ENCODE measurements around the gene HEPACAM. TPM values are rescaled to one million over a fixed set of nuclear protein-coding genes. Genes with fewer than 3 reads are reported as not detected.

HEPACAM gene
- total RNA-seq, 1 donor from 2014 or later, result 0.14 TPM

DNA sequence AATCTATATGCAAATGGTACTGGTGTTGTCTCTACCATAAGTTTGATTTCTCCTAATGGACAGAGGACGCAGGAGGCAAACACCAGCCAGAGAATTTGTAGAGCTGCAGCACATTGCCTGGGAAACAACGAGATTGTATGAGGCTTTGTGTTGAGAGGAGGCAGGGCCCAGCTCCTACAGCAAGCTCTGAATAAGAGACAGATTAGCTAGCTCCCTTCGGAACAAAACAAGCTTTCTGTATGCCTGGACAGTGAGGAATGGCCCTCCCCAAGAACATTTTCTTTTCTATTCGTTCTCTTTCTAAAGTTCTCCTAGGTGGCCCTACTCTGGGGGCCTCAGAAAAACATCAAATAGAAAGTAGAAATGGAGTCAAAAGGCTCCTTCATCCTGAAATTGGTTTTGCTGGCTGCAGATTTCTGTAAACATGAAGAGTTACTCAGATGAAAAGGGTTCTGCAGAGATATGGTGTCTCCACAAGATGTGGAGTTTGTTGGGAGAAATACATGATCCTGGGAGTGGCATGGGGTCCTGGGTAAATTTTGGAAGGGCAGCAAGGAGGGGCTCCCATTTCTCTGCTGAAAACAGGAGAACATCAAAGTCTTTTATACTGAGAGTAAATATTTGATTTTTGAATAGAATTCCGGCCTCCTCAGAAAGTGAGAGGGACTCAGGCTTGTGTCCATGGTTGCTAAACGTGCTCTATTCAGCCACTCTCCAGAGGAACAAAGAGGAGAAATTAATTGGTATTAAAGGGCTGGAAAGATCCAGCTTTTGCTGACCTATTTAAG, 6.8 kb upstream of the HEPACAM start:
- ATAC-seq, result no peak
- DNase-seq, result no peak

DNA sequence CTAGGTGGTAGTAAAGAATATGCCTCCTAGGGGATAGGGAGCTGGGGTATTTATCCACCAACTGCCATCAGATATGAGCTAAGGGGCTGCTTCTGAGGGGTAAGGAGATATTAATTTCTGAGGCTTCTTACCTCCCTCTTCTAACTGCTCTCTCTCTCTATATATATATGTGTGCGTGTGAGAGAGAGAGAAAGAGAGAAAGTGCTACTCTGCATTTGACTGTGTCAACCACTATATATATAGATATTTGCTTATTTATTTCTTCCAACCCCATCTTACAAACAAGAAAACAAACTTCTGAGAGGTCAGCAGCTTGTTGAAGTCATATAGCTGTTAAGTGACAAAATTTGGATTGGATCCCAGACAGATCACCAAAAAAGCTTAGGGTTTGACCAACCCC, 5.9 kb upstream of the HEPACAM start:
- no peak for DNase-seq
- intact Hi-C loops (cut with DNase I), result no loop called here
- H3K9me3 ChIP-seq, result no peaks in the 10 kb centered on the region
- no peak overlapping the region for H3K4me3 ChIP-seq
- H3K27me3 ChIP-seq, result no peaks in the 10 kb centered on the region
- H3K4me1 ChIP-seq, result no peaks in the 10 kb centered on the region
- no peaks in the 10 kb centered on the region for H3K36me3 ChIP-seq
- TF ChIP-seq, protein P1, sequence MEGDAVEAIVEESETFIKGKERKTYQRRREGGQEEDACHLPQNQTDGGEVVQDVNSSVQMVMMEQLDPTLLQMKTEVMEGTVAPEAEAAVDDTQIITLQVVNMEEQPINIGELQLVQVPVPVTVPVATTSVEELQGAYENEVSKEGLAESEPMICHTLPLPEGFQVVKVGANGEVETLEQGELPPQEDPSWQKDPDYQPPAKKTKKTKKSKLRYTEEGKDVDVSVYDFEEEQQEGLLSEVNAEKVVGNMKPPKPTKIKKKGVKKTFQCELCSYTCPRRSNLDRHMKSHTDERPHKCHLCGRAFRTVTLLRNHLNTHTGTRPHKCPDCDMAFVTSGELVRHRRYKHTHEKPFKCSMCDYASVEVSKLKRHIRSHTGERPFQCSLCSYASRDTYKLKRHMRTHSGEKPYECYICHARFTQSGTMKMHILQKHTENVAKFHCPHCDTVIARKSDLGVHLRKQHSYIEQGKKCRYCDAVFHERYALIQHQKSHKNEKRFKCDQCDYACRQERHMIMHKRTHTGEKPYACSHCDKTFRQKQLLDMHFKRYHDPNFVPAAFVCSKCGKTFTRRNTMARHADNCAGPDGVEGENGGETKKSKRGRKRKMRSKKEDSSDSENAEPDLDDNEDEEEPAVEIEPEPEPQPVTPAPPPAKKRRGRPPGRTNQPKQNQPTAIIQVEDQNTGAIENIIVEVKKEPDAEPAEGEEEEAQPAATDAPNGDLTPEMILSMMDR (IDR thresholded peaks at IDR 0.05), result no peak
- ATAC-seq, result no peak
- no peak overlapping the region for H3K27ac ChIP-seq

More for the DNA sequence above, 6.8 kb upstream of the HEPACAM start:
- Histone ChIP-seq H3K27ac (no peak overlapping the region), H3K36me3 (no peaks in the 10 kb centered on the region), H3K4me1 (no peaks in the 10 kb centered on the region), H3K4me3 (no peak overlapping the region), H3K9me3 (no peaks in the 10 kb centered on the region), H3K27me3 (no peaks in the 10 kb centered on the region)
- TF ChIP-seq, protein P1 (IDR thresholded peaks at IDR 0.05), result no peak
- intact Hi-C loops (cut with DNase I), result no loop called here

DNA sequence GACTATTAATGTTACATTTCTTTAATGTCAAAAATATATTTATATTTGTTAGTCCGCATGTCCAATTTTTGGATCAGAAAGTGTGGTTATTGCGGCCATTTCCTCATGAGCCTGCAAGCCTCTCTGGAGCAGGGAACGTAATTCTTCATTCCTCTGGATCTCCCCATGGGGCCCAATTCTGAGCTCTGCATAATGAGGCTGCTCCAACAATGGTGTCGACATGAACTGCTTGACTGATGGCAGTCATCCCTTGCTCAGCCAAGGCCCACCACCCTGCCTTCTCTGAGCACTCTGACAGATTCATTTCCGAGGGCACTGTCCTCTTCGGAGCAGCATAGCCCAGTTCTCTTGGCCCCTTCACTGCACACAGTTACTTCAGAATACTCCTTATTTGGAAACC, 3.1 kb upstream of the HEPACAM start:
- Histone ChIP-seq H3K27ac (no peak overlapping the region), H3K4me3 (no peak overlapping the region), H3K4me1 (no peaks in the 10 kb centered on the region), H3K36me3 (no peaks in the 10 kb centered on the region), H3K27me3 (no peaks in the 10 kb centered on the region), H3K9me3 (no peaks in the 10 kb centered on the region)
- ATAC-seq, result no peak
- intact Hi-C loops (cut with DNase I), result no loop called here
- DNase-seq, result no peak
- TF ChIP-seq, protein P1 (IDR thresholded peaks at IDR 0.05), result no peak

DNA sequence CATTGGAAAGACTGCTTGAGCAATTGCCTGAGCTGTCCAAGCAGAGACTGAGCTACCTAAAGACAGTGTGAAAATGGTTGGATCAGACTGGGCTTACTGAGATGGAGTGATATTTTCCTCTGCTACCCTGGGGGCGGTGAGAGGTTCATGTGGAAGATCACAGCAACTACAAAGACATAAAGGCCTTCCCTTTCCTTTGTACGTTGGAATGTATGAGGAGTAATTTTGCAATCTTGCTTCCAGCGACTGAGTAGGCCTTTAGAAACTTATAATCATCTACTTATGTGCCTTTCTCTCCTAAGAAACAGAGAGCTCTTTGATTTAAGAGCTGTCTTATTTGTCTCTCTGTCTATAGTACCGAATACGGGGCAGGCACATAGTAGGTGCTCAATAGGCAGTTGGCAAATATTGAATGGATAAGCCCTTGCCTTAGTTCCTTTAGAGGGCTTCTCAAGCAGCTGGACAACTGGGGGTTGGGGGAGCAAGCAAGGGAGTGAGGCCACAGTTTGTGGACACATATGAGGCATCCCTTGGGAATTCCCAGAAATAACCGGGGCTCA, 2.4 kb upstream of the HEPACAM start:
- Histone ChIP-seq H3K27me3 (no peaks in the 10 kb centered on the region), H3K4me3 (no peak overlapping the region), H3K27ac (no peak overlapping the region), H3K4me1 (no peaks in the 10 kb centered on the region), H3K36me3 (no peaks in the 10 kb centered on the region), H3K9me3 (no peaks in the 10 kb centered on the region)
- DNase-seq (no peak), ATAC-seq (no peak)
- intact Hi-C loops (cut with DNase I), result no loop called here
- TF ChIP-seq, protein P1 (IDR thresholded peaks at IDR 0.05), result no peak

DNA sequence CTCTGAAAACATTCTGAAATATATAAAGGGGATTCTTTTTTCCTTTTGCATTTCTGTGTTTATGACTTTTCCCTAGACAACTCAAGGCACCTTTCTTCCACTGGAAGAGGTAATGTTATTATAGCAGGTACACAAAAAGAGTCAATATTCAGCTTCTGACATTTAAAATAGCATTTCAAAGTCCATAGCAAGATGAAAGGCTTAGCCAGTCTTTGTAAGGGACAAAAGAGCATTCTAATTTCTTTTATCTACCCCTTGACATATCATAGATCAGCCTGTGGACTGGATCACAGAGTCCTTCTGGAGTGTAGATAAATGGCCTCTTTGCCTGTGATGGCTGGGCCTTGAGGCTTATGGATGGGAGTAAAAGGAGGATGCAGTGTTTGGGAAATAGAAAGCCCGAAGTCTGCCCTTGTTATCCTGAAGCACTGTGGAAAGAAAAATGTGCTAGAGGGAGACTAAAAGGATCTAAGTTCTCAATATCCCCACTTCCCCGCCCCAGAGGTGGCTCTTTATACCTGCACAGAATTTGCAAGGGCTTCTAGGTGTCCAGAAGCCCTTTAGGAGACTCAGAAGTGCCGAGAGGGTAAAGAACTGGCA, 1.6 kb upstream of the HEPACAM start:
- intact Hi-C loops (cut with DNase I), result no loop called here
- no peak overlapping the region for H3K27ac ChIP-seq
- no peaks in the 10 kb centered on the region for H3K27me3 ChIP-seq
- DNase-seq (no peak), ATAC-seq (no peak)
- H3K36me3 ChIP-seq, result no peaks in the 10 kb centered on the region
- H3K4me3 ChIP-seq, result no peak overlapping the region
- TF ChIP-seq, protein P1 (IDR thresholded peaks at IDR 0.05), result no peak
- no peaks in the 10 kb centered on the region for H3K4me1 ChIP-seq
- H3K9me3 ChIP-seq, result no peaks in the 10 kb centered on the region
